GM13977 (cell line): Measurements from ENCODE around the gene SULT2A1.
"Not testable (repeated sequence)": the region's sequence is repeated elsewhere in the genome, so short reads cannot be mapped to it uniquely, and the experiment has no call there.

Experiments
- DNase-seq: peaks from one replicate; pipeline ENCODE4 v3.0.0; 2012; ENCODE audit warnings: low spot score
- CTCF ChIP-seq: IDR thresholded peaks from 2 replicates; pipeline ENCODE4 v1.5.1; 2012; ENCODE audit warnings: mild to moderate bottlenecking, control low read depth; ENCODE audit not compliant: insufficient read depth; ENCODE audit errors: extremely low read depth, missing control alignments
- in situ Hi-C: fragments of 300-500 bp; cut with MboI; formaldehyde crosslinking; loops from one replicate; pipeline ENCODE4 v1.12.0; 2022; ENCODE audit warnings: low sequenced_read_pairs, low pct_unique_long_range_greater_than_20kb, mixed read lengths, inconsistent platforms; ENCODE audit not compliant: unreplicated experiment

SULT2A1 gene, protein sequence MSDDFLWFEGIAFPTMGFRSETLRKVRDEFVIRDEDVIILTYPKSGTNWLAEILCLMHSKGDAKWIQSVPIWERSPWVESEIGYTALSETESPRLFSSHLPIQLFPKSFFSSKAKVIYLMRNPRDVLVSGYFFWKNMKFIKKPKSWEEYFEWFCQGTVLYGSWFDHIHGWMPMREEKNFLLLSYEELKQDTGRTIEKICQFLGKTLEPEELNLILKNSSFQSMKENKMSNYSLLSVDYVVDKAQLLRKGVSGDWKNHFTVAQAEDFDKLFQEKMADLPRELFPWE

GRCh38 chr19:47886010-47886559 lies at the start of gene SULT2A1:
Gene SULT2A1 (minus strand): TSS chr19:47886315. CDS start chr19:47886257, 58 bp downstream.
- DNase-seq: no peak
- in situ Hi-C loops: no loop called here
- TF ChIP-seq CTCF: no peak

GRCh38 chr19:47928581-47928980 lies 42.5 kb upstream of the SULT2A1 start:
- in situ Hi-C loops, DNase-seq: not testable (repeated sequence)

GRCh38 chr19:47920107-47920506 lies 34.0 kb upstream of the SULT2A1 start:
- DNase-seq, in situ Hi-C loops: not testable (repeated sequence)
- peak; percentile 47 for TF ChIP-seq CTCF

GRCh38 chr19:47910191-47910590 lies 24.1 kb upstream of the SULT2A1 start:
- in situ Hi-C loops, DNase-seq: not testable (repeated sequence)

DNA sequence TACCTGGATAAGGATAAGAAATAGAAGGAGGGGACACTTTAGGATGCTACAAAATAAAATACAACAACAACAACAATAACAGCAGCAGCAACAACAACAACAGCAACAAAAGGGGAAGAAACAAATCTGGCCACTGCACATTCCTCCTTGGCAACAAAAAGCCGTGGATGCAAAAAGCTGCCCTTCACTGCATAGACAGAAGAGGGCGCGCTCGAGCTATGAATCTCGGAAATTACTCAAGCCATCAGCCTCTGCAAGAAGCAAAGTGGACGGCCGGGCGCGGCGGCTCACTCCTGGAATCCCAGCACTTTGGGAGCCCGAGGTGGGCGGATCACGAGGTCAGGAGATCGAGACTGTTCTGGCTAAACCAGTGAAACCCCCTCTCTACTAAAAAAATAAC lies 23.2 kb upstream of the SULT2A1 start:
- in situ Hi-C loops, DNase-seq: not testable (repeated sequence)
- peak; percentile 44 for TF ChIP-seq CTCF

DNA sequence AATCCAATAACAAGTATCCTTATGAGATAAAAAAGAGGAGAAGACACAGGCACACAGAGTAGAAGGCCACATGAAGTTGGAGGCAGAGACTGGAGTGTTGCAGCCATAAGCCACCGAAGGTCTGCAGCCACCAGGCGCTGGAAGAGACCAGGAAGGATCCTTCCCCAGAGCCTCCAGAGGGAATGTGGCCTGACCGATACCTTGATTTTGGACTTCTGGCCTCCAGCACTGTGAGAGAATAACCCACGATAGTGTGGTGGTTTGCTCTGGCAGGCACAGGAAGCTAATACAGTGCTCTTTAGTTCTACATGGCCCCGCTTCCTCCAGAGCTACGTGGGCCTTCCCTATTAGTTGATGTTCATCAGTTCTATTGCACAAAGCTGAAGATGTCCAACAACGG lies 15.3 kb upstream of the SULT2A1 start:
- in situ Hi-C loops: no loop called here
- DNase-seq: no peak
- TF ChIP-seq CTCF: no peak

- TF ChIP-seq CTCF: no peak
- in situ Hi-C loops: no loop called here
- no peak for DNase-seq
Measured at GRCh38 chr19:47899335-47899734, 13.2 kb upstream of the SULT2A1 start.
